Endodermal cell (in vitro differentiated cells): ENCODE measurements around the gene ADAR. TPM values are rescaled to one million over a fixed set of nuclear protein-coding genes. Genes with fewer than 3 reads are reported as not detected.

ENCODE experiments used
- DNase-seq: peaks from one replicate; pipeline ENCODE4 v3.0.0-alpha.2; 2017
- H3K27ac ChIP-seq: 2 replicates; pipeline ENCODE4 v1.5.1; 2013; ENCODE audit warnings: mild to moderate bottlenecking, low read depth, low read length, moderate library complexity
- H3K27me3 ChIP-seq: 2 replicates; pipeline ENCODE4 v1.6.1; 2013; ENCODE audit warnings: mild to moderate bottlenecking, low read length, moderate library complexity; ENCODE audit not compliant: insufficient read depth, control insufficient read depth, poor library complexity, severe bottlenecking
- H3K36me3 ChIP-seq: 2 replicates; pipeline ENCODE4 v1.7.0; 2013; ENCODE audit warnings: mild to moderate bottlenecking, low read length, moderate library complexity; ENCODE audit not compliant: control insufficient read depth, insufficient read depth
- H3K4me1 ChIP-seq: one replicate; pipeline ENCODE4 v1.7.0; 2013; ENCODE audit warnings: low read length; ENCODE audit not compliant: control insufficient read depth, insufficient read depth
- H3K4me3 ChIP-seq: 2 replicates; pipeline ENCODE4 v1.5.1; 2013; ENCODE audit warnings: mild to moderate bottlenecking, low read length, moderate library complexity
- H3K9ac ChIP-seq: 2 replicates; pipeline ENCODE4 v1.6.1; 2013; ENCODE audit warnings: mild to moderate bottlenecking, low read length, moderate library complexity; ENCODE audit not compliant: poor library complexity, severe bottlenecking; ENCODE audit errors: extremely low read depth
- H3K9me3 ChIP-seq: 2 replicates; pipeline ENCODE4 v1.6.1; 2013; ENCODE audit warnings: mild to moderate bottlenecking, low read length, moderate library complexity; ENCODE audit not compliant: control insufficient read depth
- H3K27ac Mint-ChIP-seq: 2 replicates; pipeline ENCODE4 v1.8.0; 2020; ENCODE audit warnings: mixed read lengths
- H3K27me3 Mint-ChIP-seq: 2 replicates; pipeline ENCODE4 v1.8.0; 2021; ENCODE audit warnings: mild to moderate bottlenecking, mixed read lengths; ENCODE audit not compliant: insufficient read depth
- H3K36me3 Mint-ChIP-seq: 2 replicates; pipeline ENCODE4 v1.8.0; 2020; ENCODE audit warnings: low read depth, mixed read lengths
- H3K4me1 Mint-ChIP-seq: 2 replicates; pipeline ENCODE4 v1.8.0; 2020; ENCODE audit warnings: mixed read lengths
- H3K4me3 Mint-ChIP-seq: 2 replicates; pipeline ENCODE4 v1.8.0; 2020; ENCODE audit warnings: mild to moderate bottlenecking, moderate library complexity, mixed read lengths
- H3K9me3 Mint-ChIP-seq: 2 replicates; pipeline ENCODE4 v1.8.0; 2020; ENCODE audit warnings: mild to moderate bottlenecking, mixed read lengths
- CTCF ChIP-seq: fragments of 200-600 bp; sonication (generic); conservative IDR thresholded peaks from 2 replicates; pipeline ENCODE4 v1.5.0; 2021; ENCODE audit warnings: antibody characterized with exemption, mild to moderate bottlenecking
- WGBS, 2 experiments: methylation state at CpG; one replicate each; pipeline versions ENCODE4 v1.1.5 to v1.1.7; 2013; ENCODE audit warnings: missing lambda C conversion rate in 2 of 2, mixed read lengths in 1 of 2; ENCODE audit not compliant: insufficient coverage in 1 of 2, insufficient read length in 1 of 2; 5-methylcytosine and 5-hydroxymethylcytosine counted together
- total RNA-seq, 2 donors: library from RNA; stranded (reverse); fragmentation: NEBNext Ultra II Directional in 1 of 2; extraction: Animal tissue kit (Norgen Biotek cat#: 25700) in 1 of 2; gene quantifications; 2 replicates in 1 of 2; 3 replicates in 1 of 2; pipeline ENCODE4 v1.2.1, GENCODE V29; 2021

The ADAR gene
- total RNA-seq, 2 donors from 2014 or later: 148 to 166 TPM

- H3K36me3 ChIP-seq: peaks cover 4% of the 10 kb centered on the region
- no peak overlapping the region for H3K4me3 Mint-ChIP-seq
- no peak for TF ChIP-seq CTCF
- H3K9ac ChIP-seq: peak overlapping the region; percentile 2
- H3K27ac Mint-ChIP-seq: peak overlapping the region; percentile 60
- H3K4me1 ChIP-seq: peaks cover 16% of the 10 kb centered on the region
- no peaks in the 10 kb centered on the region for H3K36me3 Mint-ChIP-seq
- no peak for DNase-seq
- H3K9me3 Mint-ChIP-seq: no peaks in the 10 kb centered on the region
- H3K4me3 ChIP-seq: peak overlapping the region; percentile 48
- WGBS, 2 experiments: 77 to 81% methylated on average over 5 of the region's 5 CpGs
- H3K27me3 Mint-ChIP-seq: no peaks in the 10 kb centered on the region
- H3K27ac ChIP-seq: no peak overlapping the region
- H3K27me3 ChIP-seq: no peaks in the 10 kb centered on the region
- H3K4me1 Mint-ChIP-seq: peaks cover 35% of the 10 kb centered on the region
- H3K9me3 ChIP-seq: no peaks in the 10 kb centered on the region
These were observed 8.8 kb upstream of the ADAR start for GRCh38 chr1:154616659-154617345.

GRCh38 chr1:154615411-154615810 lies 7.4 kb upstream of the ADAR start:
- Mint-ChIP-seq H3K27me3 (no peaks in the 10 kb centered on the region), H3K27ac (no peak overlapping the region), H3K36me3 (no peaks in the 10 kb centered on the region), H3K9me3 (no peaks in the 10 kb centered on the region), H3K4me3 (no peak overlapping the region), H3K4me1 (peaks cover 44% of the 10 kb centered on the region)
- H3K9me3 ChIP-seq: no peaks in the 10 kb centered on the region
- H3K27me3 ChIP-seq: no peaks in the 10 kb centered on the region
- H3K27ac ChIP-seq: no peak overlapping the region
- H3K36me3 ChIP-seq: peaks cover 4% of the 10 kb centered on the region
- H3K9ac ChIP-seq: no peak overlapping the region
- no peak overlapping the region for H3K4me3 ChIP-seq
- DNase-seq: no peak
- WGBS, 2 experiments: 90 to 91% methylated on average over 3 to 4 of the region's 4 CpGs
- peaks cover 23% of the 10 kb centered on the region for H3K4me1 ChIP-seq
- no peak for TF ChIP-seq CTCF

GRCh38 chr1:154614901-154615300 lies 6.9 kb upstream of the ADAR start:
- peaks cover 44% of the 10 kb centered on the region for H3K4me1 Mint-ChIP-seq
- peak overlapping the region; percentile 22 for H3K27ac Mint-ChIP-seq
- WGBS, 2 experiments: 81 to 86% methylated on average over 3 to 6 of the region's 6 CpGs
- peaks cover 23% of the 10 kb centered on the region for H3K4me1 ChIP-seq
- peak; percentile 63 for TF ChIP-seq CTCF
- H3K4me3 Mint-ChIP-seq: no peak overlapping the region
- H3K27ac ChIP-seq: no peak overlapping the region
- H3K27me3 Mint-ChIP-seq: peaks cover 3% of the 10 kb centered on the region
- peak; percentile 67 for DNase-seq
- no peaks in the 10 kb centered on the region for H3K36me3 Mint-ChIP-seq
- no peak overlapping the region for H3K4me3 ChIP-seq
- H3K36me3 ChIP-seq: peaks cover 4% of the 10 kb centered on the region
- no peaks in the 10 kb centered on the region for H3K9me3 ChIP-seq
- H3K27me3 ChIP-seq: no peaks in the 10 kb centered on the region
- H3K9me3 Mint-ChIP-seq: no peaks in the 10 kb centered on the region
- no peak overlapping the region for H3K9ac ChIP-seq
